Natural killer cell treated with Interleukin-12 subunit alpha and Interleukin-12 subunit beta and Interleukin-15 and Interleukin-18, amount 100 ng/mL, for 72 hours (primary cell): ENCODE measurements around the gene CLDN19. TPM values are rescaled to one million over a fixed set of nuclear protein-coding genes. Genes with fewer than 3 reads are reported as not detected.
A peak's percentile ranks its signal among the peaks of the same experiment; 100 is the strongest.

Experiments used
- ATAC-seq, 2 donors: fragments of 150-1000 bp; cut with Tn5 transposase in 1 of 2; sonication (Bioruptor Pico), chemical (Tn5 transposase) in 1 of 2; 2 replicates each; pipeline ENCODE4 v1.10.0; 2021
- DNase-seq: peaks from one replicate; pipeline ENCODE4 v3.0.0; 2022; ENCODE audit warnings: low spot score
- H3K27ac Mint-ChIP-seq, 2 donors: 1 replicate in 1 of 2; 2 replicates in 1 of 2; pipeline ENCODE4 v1.8.0; 2022; ENCODE audit warnings: mixed read lengths in 2 of 2, mild to moderate bottlenecking in 1 of 2, moderate library complexity in 1 of 2
- H3K27me3 Mint-ChIP-seq, 2 donors: 1 replicate in 1 of 2; 2 replicates in 1 of 2; pipeline ENCODE4 v1.8.0; 2022; ENCODE audit warnings: mixed read lengths in 2 of 2
- H3K36me3 Mint-ChIP-seq: one replicate; pipeline ENCODE4 v1.8.0; 2022; ENCODE audit warnings: mixed read lengths
- H3K4me1 Mint-ChIP-seq, 2 donors: 1 replicate in 1 of 2; 2 replicates in 1 of 2; pipeline ENCODE4 v1.8.0; 2022; ENCODE audit warnings: low read depth in 2 of 2, mixed read lengths in 2 of 2, mild to moderate bottlenecking in 1 of 2
- H3K4me3 Mint-ChIP-seq: one replicate; pipeline ENCODE4 v1.8.0; 2022; ENCODE audit warnings: mixed read lengths
- H3K9me3 Mint-ChIP-seq: 2 replicates; pipeline ENCODE4 v1.8.0; 2022; ENCODE audit warnings: mixed read lengths
- total RNA-seq, 2 donors: library from RNA; stranded (reverse); gene quantifications; one replicate each; pipeline ENCODE4 v1.2.3, GENCODE V29; 2022

Gene CLDN19
- total RNA-seq, 2 donors from 2014 or later, result not detected

- H3K4me1 Mint-ChIP-seq, result peaks cover 23 to 30% of the 10 kb centered on the region in 2 donors
- peak overlapping the region in 1 of 2 donors; percentile 87 for H3K27ac Mint-ChIP-seq
- no peak overlapping the region for H3K4me3 Mint-ChIP-seq
- no peak for ATAC-seq
- H3K36me3 Mint-ChIP-seq, result peaks cover 6% of the 10 kb centered on the region
- no peaks in the 10 kb centered on the region for H3K9me3 Mint-ChIP-seq
- no peaks in the 10 kb centered on the region for H3K27me3 Mint-ChIP-seq
- no peak for DNase-seq
Observed at GRCh38 chr1:42768172-42768571, 28.1 kb upstream of the CLDN19 start.

- Mint-ChIP-seq H3K27ac (peak overlapping the region in 1 of 2 donors; percentile 87), H3K36me3 (peaks cover 6% of the 10 kb centered on the region), H3K4me3 (no peak overlapping the region), H3K9me3 (no peaks in the 10 kb centered on the region), H3K27me3 (no peaks in the 10 kb centered on the region), H3K4me1 (peaks cover 19 to 26% of the 10 kb centered on the region in 2 donors)
- DNase-seq, result no peak
- ATAC-seq, result peak in 1 of 2 donors; percentile 2
Observed at GRCh38 chr1:42767510-42768000, 27.5 kb upstream of the CLDN19 start.

- no peaks in the 10 kb centered on the region for H3K9me3 Mint-ChIP-seq
- H3K27me3 Mint-ChIP-seq, result no peaks in the 10 kb centered on the region
- peaks cover 16 to 21% of the 10 kb centered on the region in 2 donors for H3K4me1 Mint-ChIP-seq
- DNase-seq (peak; percentile 100), ATAC-seq (peak; percentile 97 to 98)
- H3K27ac Mint-ChIP-seq, result peak within 1 kb of the TSS in 1 of 2 donors; percentile 87
- peaks cover 6% of the 10 kb centered on the region for H3K36me3 Mint-ChIP-seq
- no peak within 1 kb of the TSS for H3K4me3 Mint-ChIP-seq
Observed at GRCh38 chr1:42766741-42767509, 26.9 kb upstream of the CLDN19 start, which contains the start of the genes C1orf50 and P3H1. Gene C1orf50 (plus strand): TSS chr1:42767249. CDS start chr1:42767312, 63 bp downstream. Gene P3H1 (minus strand): TSS chr1:42767028. CDS start chr1:42766971, 57 bp downstream.

- no peak for DNase-seq
Observed at GRCh38 chr1:42765832-42766740, 26.1 kb upstream of the CLDN19 start.

GRCh38 chr1:42765269-42765668 lies 25.2 kb upstream of the CLDN19 start:
- DNase-seq (no peak), ATAC-seq (no peak)
- Mint-ChIP-seq H3K4me3 (no peak overlapping the region), H3K4me1 (peaks cover 11 to 12% of the 10 kb centered on the region in 2 donors), H3K9me3 (no peaks in the 10 kb centered on the region), H3K36me3 (no peaks in the 10 kb centered on the region), H3K27me3 (no peaks in the 10 kb centered on the region), H3K27ac (no peak overlapping the region)

More at GRCh38 chr1:42765832-42766740, 26.1 kb upstream of the CLDN19 start:
- peaks cover 6% of the 10 kb centered on the region for H3K36me3 Mint-ChIP-seq
- H3K27ac Mint-ChIP-seq, result no peak overlapping the region
- H3K9me3 Mint-ChIP-seq, result no peaks in the 10 kb centered on the region
- no peaks in the 10 kb centered on the region for H3K27me3 Mint-ChIP-seq
- peak in 1 of 2 donors; percentile 28 for ATAC-seq
- H3K4me1 Mint-ChIP-seq, result peaks cover 15 to 20% of the 10 kb centered on the region in 2 donors
- H3K4me3 Mint-ChIP-seq, result no peak overlapping the region

- Mint-ChIP-seq H3K36me3 (peaks cover under 1% of the 10 kb centered on the region), H3K27me3 (no peaks in the 10 kb centered on the region), H3K4me1 (no peaks in the 10 kb centered on the region), H3K4me3 (no peak overlapping the region), H3K27ac (no peak overlapping the region), H3K9me3 (no peaks in the 10 kb centered on the region)
- ATAC-seq (no peak), DNase-seq (no peak)
Observed at GRCh38 chr1:42762269-42762668, 22.2 kb upstream of the CLDN19 start.

- no peak for ATAC-seq
- DNase-seq, result no peak
- Mint-ChIP-seq H3K4me3 (no peak overlapping the region), H3K9me3 (no peaks in the 10 kb centered on the region), H3K27ac (no peak overlapping the region), H3K4me1 (peaks cover 4 to 6% of the 10 kb centered on the region in 2 donors), H3K36me3 (peaks cover 5% of the 10 kb centered on the region), H3K27me3 (no peaks in the 10 kb centered on the region)
Observed at GRCh38 chr1:42761567-42761966, 21.5 kb upstream of the CLDN19 start.

- Mint-ChIP-seq H3K4me1 (peaks cover 4 to 6% of the 10 kb centered on the region in 2 donors), H3K27ac (no peak overlapping the region), H3K9me3 (no peaks in the 10 kb centered on the region), H3K27me3 (no peaks in the 10 kb centered on the region), H3K36me3 (peaks cover 16% of the 10 kb centered on the region), H3K4me3 (no peak overlapping the region)
- ATAC-seq (no peak), DNase-seq (no peak)
Observed at GRCh38 chr1:42759114-42759513, 19.1 kb upstream of the CLDN19 start.

- Mint-ChIP-seq H3K27ac (no peak overlapping the region), H3K9me3 (no peaks in the 10 kb centered on the region), H3K4me3 (no peak overlapping the region), H3K27me3 (no peaks in the 10 kb centered on the region), H3K36me3 (peaks cover 21% of the 10 kb centered on the region), H3K4me1 (peaks cover 4 to 6% of the 10 kb centered on the region in 2 donors)
- ATAC-seq (no peak), DNase-seq (no peak)
Observed at GRCh38 chr1:42758641-42759040, 18.6 kb upstream of the CLDN19 start.

GRCh38 chr1:42757892-42758275 lies 17.8 kb upstream of the CLDN19 start:
- no peak for DNase-seq
- Mint-ChIP-seq H3K4me1 (peaks cover 4 to 6% of the 10 kb centered on the region in 2 donors), H3K4me3 (no peak overlapping the region), H3K9me3 (no peaks in the 10 kb centered on the region), H3K27ac (no peak overlapping the region), H3K27me3 (no peaks in the 10 kb centered on the region), H3K36me3 (peaks cover 21% of the 10 kb centered on the region)
- no peak for ATAC-seq

GRCh38 chr1:42756956-42757891 lies 17.2 kb upstream of the CLDN19 start:
- DNase-seq, result no peak
- Mint-ChIP-seq H3K4me1 (peaks cover 4 to 6% of the 10 kb centered on the region in 2 donors), H3K27ac (peak overlapping the region in 1 of 2 donors; percentile 79), H3K36me3 (peaks cover 26% of the 10 kb centered on the region), H3K4me3 (no peak overlapping the region), H3K27me3 (no peaks in the 10 kb centered on the region), H3K9me3 (no peaks in the 10 kb centered on the region)
- ATAC-seq, result peak; percentile 54 to 68

GRCh38 chr1:42753070-42753469 lies 13.0 kb upstream of the CLDN19 start:
- no peak overlapping the region for H3K27ac Mint-ChIP-seq
- no peak for ATAC-seq
- H3K4me3 Mint-ChIP-seq, result no peak overlapping the region
- no peaks in the 10 kb centered on the region for H3K27me3 Mint-ChIP-seq
- H3K4me1 Mint-ChIP-seq, result peaks cover 4 to 6% of the 10 kb centered on the region in 2 donors
- peaks cover 34% of the 10 kb centered on the region for H3K36me3 Mint-ChIP-seq
- H3K9me3 Mint-ChIP-seq, result no peaks in the 10 kb centered on the region
- no peak for DNase-seq

- H3K4me1 Mint-ChIP-seq, result peaks cover 4 to 6% of the 10 kb centered on the region in 2 donors
- no peak overlapping the region for H3K4me3 Mint-ChIP-seq
- DNase-seq (no peak), ATAC-seq (no peak)
- no peaks in the 10 kb centered on the region for H3K9me3 Mint-ChIP-seq
- no peaks in the 10 kb centered on the region for H3K27me3 Mint-ChIP-seq
- no peak overlapping the region for H3K27ac Mint-ChIP-seq
- peaks cover 33% of the 10 kb centered on the region for H3K36me3 Mint-ChIP-seq
Observed at GRCh38 chr1:42752284-42752683, 12.2 kb upstream of the CLDN19 start.
